GM19397 (cell line): ENCODE measurements around the gene RAP1GAP.

Experiments used
- ATAC-seq: cut with Tn5 transposase; IDR thresholded peaks from one replicate; pipeline ENCODE4 v1.9.1; 2021; ENCODE audit warnings: mild to moderate bottlenecking, moderate library complexity; ENCODE audit not compliant: unreplicated experiment

Gene RAP1GAP

GRCh38 chr1:21559788-21560567 is 109.2 kb downstream of the RAP1GAP start:
- ATAC-seq = no peak

- ATAC-seq = no peak
Measured at GRCh38 chr1:21553116-21553926, 115.8 kb downstream of the RAP1GAP start.

GRCh38 chr1:21552715-21553114 is 116.4 kb downstream of the RAP1GAP start:
- no peak for ATAC-seq

- ATAC-seq = no peak
Measured at GRCh38 chr1:21550866-21551475, 118.2 kb downstream of the RAP1GAP start.

- no peak for ATAC-seq
Measured at GRCh38 chr1:21550097-21550496, 119.1 kb downstream of the RAP1GAP start.

- ATAC-seq = no peak
Measured at GRCh38 chr1:21547876-21548275, 121.3 kb downstream of the RAP1GAP start.
